HuH-7.5 (cell line): ENCODE measurements around the gene GPS1.

Experiments used
- DNase-seq: peaks from one replicate; pipeline ENCODE4 v3.0.0; 2011; ENCODE audit warnings: low spot score

The GPS1 gene

DNA sequence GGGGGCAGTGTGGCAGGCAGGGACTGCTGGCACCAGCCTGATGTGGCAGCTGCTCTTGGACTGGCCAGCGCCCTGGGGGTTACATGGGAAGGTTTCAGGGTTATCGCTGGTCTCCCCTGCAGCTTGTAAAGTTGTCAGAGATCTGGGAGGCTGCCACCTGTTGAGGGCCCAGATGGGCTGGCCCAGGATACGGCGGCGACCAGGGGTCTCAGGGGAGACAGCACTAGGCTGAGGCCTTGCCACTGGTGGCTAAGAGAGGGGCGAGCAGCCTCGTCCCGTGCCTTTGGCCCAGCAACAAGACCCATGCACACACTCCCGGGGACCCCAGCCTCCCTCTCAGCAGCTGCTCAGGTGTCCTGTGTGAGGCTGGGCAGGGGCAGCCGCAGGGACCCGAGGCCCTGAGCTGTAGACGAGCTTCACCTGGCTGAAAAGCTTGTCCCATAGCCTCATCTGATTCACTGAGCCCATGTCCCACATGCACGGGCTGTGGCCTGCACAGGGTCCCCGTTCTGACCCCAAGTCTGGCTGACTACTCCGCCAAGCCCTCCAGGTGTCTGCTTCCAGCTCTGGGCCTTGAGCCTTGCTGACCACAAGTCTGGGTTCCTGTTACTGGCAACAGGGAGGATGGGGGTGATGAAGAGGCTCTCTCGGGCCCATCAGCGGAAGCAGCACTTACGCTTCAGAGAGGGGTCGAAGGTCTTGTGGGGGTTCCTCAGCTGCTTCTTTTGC lies 7.7 kb downstream of the GPS1 start:
- no peak for DNase-seq

DNA sequence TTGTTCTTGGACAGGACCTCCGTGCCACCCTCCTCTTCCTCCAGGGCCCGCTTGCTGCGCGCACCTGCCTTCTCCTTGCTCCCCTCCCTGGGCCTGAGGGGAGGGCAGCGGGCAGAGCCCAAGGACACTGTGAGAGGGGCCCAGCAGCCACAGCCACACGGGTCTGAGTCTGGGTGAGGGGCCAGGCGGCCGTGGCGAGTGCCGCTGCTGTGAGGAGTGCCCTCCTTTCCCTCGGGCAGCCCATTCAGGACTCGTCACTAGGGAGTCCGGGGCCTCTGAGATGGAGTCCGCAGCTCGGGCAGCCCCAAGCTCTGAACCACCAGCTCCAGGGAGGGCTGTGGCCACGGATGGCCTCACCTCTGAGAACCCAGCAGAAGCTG lies 8.3 kb downstream of the GPS1 start:
- DNase-seq = no peak

DNA sequence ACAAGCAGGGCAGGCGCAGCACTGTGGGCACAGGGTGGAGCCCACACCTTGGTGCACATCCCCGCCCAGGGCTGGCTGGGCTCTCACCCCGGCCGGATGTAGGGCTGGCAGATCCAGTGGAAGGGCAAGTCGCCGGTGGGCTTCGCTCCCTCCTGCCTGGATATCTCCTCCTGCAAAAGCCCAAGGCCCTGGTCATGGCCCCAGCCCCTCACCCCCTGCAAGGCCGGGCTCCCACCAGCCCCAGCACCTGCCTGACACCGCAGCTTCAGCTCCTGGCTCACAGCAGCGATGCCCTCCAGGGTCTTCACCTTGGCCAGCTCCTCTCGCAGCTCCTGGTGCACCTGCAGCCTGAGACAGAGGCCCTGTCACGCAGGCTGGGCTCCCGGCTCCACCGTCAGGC lies 8.9 kb downstream of the GPS1 start:
- no peak for DNase-seq

DNA sequence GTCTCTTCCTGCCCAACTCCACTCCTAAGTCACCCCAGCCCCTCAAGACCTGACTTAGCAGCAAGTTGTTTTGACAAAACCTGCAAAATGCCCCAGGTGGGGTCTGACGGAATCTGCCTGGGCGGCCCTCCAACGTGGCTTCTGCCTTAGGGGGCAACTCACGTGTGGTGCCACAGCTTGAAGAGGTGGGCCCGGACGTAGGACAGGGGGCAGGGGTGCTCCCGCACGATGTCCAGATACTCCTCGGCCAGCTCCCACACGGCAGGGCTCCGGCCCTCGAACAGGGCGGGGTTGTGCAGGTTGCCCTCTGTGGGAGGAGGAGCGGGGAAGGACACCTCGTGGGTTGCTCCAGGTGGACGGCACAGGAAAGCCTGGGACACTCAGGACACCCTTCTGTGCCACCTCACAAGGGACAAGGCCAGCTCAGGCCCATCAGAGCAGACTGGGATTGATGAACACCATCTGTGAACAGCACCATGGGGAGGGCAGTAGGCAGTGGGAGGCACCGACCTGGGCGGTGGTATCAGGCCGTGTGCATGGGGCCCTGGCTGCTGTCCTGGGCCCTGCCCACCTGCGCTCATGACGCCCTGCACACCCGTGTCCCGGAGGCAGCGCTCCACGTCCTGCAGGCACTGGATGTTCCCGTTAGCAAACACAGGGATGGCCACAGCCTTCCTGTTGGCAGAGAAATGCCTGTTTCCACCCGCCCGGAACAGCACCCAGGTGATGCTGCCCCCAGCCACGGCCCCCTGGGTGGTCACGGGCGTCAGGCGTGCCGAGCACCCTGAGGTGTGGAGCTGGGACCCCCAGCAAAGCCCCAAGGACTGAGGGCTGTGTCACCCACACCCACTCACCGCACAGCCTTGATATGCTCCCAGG lies 9.6 kb downstream of the GPS1 start:
- DNase-seq = no peak

DNA sequence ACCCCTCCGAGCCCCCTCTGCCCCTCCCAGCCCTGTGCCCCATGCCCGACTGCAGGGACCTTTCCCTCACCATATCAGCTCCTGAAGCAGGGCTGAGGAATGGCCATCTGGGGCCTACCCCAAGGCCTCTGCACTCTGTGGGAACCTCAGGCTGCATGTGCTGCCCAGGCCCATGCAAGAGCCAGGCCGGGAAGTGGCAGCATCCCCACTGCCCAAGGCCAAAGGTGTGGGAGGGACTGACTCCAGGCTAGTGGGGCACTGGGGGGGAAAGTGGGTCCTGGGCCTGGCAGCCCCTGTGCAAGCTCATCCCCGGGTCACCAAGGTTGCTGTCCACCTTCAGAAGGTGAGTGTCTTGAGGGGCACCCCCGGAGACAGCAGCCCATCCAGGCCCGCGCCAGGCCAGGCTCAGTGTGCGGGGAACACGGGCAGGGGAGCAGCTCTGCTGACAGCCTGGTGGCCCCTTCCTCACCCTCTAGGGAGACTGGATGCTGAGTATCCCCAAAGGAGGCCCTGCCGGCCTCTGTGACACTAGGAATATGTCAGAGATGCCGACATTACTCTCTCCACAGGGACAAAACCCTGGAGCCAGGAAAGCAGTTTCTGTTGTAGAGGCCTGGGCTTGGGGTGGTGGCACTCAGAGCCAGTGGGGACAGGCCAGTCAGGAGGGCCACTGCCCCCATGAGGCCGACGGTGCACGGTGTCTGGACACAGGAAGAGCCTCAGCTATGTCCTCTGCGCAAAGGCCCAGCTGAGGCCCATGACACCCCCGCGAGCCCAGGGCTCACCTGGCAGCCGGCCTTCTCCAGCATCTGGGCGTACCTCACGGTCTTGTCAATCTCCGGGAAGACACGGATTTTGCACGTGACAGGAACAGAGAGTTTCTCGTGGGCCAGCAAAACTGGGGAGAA lies 10.6 kb downstream of the GPS1 start:
- no peak for DNase-seq

DNA sequence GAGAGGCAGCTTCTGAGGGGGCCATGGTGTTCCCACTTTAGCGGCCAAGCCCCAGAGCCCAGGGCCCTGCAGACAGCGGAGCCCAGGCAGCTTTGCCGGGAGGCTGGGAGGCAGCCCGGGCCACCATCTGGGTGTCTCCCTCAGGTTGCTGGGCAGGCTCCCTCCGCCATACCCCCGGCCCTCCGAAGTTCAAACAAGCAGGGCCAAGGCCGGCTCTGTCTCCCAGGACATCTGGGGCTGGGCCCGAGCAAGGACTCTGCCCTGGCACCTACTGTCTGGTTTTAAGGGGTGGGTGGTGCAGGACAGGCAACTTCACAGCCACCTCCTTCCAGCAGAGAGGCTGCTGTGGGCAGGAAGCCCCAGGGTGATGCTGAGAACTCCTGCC lies 11.3 kb downstream of the GPS1 start:
- no peak for DNase-seq

DNA sequence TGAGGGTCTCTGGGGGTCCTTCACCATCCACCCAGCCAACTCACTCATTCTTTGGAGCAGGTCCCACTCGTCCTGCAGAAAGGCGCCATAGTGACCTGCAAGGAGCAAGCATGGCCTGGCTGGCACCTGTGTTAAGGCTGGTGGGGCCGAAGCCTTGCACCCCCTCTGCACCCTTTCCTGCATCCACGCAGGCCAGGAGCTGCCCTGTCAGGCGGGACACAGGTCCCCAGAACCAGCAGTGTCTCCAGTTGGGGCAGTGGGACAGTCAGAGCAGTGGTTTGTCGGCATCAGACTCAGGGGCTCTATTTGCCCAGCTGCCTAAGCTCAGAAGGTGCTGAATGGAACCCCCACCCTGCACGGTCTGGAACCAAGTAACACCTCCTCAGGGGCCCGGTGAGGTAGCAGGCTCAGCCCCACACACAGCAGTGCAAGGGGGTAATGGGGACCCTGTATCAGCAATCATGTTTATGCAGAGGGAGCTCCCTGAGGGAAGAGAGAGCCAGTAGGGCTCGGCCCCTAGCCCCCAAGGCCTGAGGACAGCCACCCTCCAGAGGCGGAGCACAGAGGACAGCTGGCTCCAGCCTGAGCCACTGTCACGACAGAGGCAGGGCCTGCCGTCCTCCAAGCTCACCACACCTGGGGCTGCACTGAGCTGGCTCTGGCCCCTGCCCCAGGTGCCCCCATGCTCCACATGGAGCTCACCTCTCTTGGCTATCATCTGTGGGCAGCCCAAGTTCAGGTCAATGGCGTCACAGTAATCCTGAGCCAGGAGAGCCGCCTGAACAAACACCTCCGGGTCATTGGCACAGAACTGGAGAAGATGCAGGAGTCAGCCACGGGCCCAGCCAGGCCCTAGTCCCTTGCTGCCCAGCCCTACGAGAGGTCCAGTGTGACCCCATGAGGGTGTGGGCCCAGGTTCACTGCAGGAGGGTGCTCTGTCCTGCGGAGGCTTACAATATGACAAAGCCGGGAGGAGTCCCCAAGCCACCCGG lies 12.0 kb downstream of the GPS1 start:
- DNase-seq = no peak

DNA sequence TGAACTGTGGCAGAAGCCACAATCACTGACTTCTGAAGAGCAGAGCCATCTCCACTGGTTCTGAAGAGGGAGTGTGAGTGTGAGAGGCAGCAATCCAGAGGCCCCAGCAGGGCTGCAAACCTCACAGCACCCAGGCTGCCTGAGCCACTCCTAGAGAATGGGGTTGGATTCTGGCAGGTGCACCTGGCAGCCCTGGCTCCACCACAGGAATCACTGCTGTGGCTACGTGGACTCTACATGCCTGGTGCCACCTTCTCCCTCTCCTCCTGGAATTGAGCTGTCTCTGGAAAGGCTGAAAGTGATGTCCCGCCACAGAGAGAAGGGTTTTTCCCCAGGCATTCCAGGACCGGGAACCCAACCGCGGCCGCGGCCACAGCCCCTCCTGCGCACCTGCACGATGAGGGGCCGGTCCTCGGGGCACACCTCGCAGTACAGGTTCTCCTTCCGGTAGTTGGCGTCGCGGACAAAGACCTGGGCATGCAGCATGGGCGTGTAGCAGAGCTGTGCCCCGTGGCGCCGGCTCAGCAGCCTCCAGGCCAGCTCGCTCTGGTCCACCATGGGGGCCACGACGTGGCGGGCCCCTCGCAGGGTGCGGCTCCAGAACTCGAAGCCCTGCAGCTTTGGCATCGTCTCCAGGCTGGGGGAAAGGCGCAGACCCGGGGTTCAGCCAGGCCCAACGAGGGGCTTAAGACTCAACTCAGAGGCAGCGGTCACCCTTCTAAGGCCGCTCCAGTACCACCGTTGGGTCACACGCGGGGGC lies 12.9 kb downstream of the GPS1 start:
- DNase-seq = no peak

DNA sequence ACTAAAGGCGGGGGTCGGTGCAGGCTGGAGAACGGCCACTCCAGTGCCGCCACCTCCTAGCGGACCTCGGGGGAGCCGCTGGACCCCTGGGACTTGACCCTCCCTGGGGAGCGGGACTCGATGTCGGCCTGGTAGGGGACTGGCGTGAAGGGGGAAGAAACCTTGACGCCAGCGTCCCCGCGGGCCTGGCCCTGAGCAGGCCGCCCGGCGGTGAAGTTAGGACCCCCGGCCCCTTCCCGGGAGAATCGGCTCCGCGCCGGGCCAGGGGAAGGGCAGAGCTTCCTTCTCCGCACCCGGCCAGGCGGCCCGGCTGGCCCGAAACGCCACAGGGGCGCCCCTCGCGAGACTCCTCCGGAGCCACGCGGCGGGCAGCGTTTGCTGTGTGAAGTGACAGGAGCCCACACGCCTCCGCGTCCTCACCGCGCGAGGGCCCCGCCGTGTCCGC lies 13.5 kb downstream of the GPS1 start:
- DNase-seq = no peak

DNA sequence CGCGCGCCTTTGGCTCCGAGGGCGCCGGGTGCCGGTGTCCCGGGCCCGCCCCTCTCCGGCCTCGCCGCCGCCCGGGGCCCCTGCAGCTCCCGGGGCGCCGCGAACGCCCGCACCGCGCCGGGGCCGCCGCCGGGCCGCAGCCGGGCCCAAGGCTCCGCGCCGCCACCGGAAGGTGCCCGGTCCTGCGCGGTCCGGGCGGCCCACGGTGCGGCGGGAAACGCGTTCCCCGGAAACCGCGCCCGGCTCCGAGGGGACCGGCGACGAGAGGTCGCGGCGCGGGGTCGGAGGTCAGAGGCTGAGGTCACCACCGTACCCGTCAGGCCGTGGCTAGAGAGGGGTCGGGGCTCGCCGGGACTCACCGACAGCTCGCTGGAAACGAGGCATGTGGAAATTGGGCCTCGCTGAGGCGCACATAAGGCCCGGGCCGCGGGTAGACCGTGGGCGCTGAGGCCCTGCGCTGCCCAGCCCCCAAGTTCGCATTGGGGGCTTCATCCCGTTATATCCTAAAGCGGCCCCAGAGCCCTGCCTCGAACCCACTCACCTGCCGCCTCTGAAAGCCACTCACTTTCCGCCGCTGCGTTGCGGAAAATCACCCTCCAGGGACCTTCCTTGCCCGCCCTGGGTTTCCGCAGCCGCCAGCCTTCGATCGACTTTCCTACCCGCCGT lies 14.1 kb downstream of the GPS1 start, which contains the start of gene DUS1L:
TSS of gene DUS1L (minus strand) at position 167 of the 666 bp plus-strand sequence. CDS start 745 bp downstream, outside the sequence.
- DNase-seq = peak; percentile 72

DNA sequence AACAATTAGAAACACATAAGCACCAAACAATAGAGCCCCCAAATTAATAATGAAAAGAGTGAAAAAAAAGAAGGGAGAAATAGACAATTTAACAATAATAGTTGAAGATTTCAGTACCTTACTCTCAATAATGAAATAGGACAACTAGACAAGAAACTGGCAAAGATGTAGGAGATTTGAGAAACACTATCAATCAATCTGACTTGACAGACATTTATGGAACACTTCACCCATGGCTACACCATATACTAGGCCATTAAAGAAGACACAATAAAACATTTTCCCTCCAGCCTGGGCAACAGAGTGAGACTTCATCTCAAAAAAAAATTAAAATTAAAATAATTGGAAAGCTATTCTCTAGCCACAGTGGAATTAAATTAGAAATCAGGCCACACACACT lies 18.9 kb downstream of the GPS1 start:
- no peak for DNase-seq

DNA sequence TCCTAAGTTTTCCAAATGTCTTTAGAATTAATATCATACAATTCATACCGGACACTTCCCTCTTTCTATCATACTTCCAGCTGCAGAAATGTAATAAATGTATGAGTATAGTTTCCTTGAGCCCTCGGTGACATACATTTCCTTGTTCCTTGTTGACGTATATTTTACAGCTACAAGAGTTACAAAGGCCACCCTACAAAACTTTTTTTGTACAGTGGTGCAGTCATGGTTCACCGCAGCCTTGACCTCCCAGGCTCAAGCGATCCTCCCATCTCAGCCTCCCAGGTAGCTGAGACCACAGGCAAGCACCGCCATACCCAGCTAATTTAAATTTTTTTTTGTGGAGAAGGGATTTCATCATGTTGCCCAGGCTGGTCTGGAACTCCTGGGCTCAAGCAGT lies 21.1 kb downstream of the GPS1 start:
- DNase-seq = no peak

DNA sequence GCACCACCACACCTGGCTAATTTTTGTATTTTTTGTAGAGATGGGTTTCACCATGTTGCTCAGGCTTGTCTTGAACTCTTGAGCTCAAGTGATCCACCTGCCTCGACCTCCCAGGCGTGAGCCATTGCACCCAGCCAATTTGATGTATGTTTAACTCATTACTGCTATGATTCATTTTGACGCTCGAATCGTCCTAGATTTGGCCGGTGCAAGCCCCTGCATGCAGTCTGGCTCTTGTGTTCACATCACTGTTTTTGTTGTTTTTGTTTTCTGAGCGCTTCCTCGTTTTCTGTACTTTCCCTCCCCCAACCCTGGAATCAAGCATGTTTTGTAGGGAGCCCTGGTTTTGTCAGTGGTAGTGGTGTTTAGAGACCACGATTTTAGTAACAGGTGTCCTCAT lies 21.7 kb downstream of the GPS1 start:
- no peak for DNase-seq

DNA sequence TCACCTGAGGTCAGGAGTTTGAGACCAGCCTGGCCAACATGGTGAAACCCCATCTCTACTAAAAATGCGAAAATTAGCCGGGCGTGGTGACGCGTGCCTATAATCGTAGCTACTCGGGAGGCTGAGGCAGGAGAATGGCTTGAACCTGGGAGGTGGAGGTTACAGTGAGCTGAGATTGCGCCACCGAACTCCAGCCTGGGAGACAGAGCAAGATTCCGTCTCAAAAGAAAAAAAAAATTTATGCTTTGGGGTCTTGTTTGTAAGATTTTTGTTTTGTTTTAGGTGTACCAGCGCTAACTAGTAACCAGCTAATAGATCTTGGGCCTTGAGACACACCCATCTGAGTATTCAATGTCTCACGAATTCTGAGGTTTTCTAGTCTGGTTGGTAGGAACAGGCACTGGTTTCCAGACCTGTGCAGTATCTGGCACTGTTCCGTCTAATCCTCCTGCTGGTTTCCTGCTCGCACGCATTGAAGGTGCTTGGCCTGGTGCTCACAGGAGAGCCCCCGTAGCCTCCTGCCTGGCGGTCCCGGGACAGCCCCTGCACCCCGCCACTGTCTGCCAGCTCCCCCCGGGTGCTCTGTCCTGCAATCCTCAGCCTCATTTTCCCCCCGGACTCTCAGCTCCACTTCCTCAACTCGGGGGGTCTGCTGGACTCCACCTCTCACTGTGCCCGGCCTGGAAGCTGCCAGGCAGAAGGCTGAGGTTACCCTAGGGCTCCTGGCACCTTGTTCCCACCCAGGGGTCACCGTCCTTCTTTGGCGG lies 24.5 kb downstream of the GPS1 start:
- DNase-seq = no peak

DNA sequence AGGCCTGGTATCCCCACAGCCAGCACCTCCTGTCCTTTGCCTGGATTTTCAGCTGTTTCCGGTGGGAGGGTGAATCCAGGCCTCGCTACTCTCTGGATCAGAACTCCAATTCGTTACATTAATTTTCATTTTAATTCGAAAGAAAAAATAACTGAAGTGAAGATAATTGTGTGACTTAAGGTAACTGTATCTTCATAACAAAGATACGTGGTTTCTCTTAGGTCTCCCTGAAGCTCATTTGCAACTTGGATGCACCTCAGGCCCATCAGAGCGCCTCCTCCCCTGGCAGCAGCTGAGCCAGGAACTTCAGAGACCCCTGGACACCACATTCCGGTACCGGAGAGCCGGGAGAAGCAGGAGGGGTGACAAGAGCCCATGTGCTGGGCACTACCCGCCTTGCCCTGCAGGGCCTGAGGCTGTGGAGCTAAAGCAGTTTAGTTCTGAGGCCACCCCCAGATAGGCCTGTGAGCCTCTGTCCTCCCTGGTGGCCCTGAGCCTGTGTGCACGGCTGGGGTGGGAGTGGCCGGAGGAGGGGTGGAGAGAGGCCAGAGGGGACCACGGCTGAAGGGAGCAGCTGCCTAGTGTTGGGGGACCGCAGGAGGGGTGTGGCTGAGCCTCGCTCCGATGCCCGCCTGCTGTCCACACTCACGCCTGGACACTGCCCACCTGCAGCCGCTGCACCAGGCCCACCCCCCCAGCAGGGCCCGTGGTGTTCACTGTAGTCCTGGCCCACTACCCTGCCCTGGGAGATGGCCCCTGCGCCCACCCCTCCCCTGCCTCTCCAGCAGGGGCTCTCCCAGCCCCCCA lies 25.3 kb downstream of the GPS1 start:
- DNase-seq = no peak

DNA sequence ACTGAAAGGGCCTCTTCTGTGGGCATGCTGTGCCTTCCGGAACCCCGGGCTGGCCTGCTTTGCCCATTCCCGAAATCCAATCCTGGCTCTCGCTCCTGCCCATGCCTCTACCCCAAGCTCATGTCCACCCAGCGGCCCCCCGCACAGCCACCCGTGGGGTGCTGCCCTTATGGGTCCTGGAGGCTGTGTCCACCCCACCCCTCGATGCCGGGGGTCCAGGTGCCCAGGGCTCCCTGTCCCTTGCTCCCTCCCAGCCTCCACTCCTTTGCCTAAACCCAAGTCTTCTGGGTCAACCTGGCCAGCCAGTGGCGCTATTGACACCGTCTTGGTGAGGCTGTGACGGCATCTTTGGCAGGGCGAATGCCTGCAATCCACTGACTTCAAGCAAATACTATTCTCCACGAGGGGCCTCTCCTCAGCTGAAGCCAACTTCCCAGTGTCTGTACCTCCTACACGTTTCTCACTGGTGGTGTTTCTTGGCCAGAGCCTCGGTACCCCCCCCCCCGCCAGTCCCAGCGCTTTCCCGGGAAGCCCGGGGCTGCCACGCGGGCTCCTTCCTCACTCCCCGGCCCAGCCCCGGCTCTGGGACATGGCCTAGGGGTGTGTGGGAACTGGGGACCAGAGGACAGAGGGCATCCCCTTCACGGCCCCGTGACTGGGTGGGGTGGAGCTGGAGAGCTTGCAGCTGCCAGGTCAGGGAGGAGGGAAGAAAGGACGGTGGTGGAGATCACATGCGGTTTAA lies 26.1 kb downstream of the GPS1 start:
- DNase-seq = no peak

DNA sequence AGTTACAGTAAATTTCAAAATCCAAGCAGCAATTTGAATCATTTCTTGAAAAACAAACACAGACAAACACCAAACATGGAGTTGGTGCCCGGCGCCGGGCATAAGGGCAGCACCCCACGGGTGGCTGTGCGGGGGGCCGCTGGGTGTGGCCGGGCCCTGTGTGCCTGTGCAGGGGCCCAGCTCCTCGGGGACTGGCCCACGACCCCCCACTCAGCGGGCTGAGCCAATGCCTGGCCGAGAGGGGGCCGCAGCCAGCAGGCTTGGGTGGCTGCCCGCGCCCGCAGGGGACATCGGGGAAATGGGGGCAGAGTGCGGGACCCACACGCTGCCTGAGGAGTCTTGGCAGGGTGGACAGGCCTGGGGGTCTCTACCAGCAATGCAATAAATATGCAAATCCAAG lies 26.7 kb downstream of the GPS1 start:
- no peak for DNase-seq
